K562 (cell line): ENCODE data around the gene SLC19A2. TPM values are rescaled to one million over a fixed set of nuclear protein-coding genes. Genes with fewer than 3 reads are reported as not detected.

Experiments
- ATAC-seq: fragments of 200-7000 bp; cut with Tn5 transposase; 3 replicates; pipeline ENCODE4 v1.9.1; 2020; ENCODE audit warnings: moderate library complexity
- BruUV-seq: library from RNA; stranded (reverse); fragments of 400-500 nt; replicated peaks from 2 replicates; lab custom pipeline; 2021; lab: Mats Ljungman, UMichigan
- CTCF ChIA-PET: fragments of 300-600 bp; formaldehyde crosslinking; extraction: SDS; loops from one replicate; lab custom pipeline; 2021; ENCODE audit warnings: low intra/inter-chr PET ratio; lab: Yijun Ruan, JAX
- POLR2A ChIA-PET: fragments of 300-600, 350-650 bp; sonication (Branson Sonifier 250); formaldehyde crosslinking; extraction: SDS; loops from one replicate; lab custom pipeline; 2021; ENCODE audit warnings: antibody characterized with exemption, inconsistent platforms; lab: Yijun Ruan, JAX
- DNase-seq, 4 experiments: peaks; one replicate each; pipeline versions ENCODE4 v3.0.0 to v3.0.0-alpha.2; 2011 to 2018; ENCODE audit warnings: low spot score in 3 of 4, mixed read lengths in 3 of 4; ENCODE audit errors: extremely low read depth in 1 of 4
- FAIRE-seq: peaks from 2 replicates; lab custom pipeline; 2011; peaks lifted over from hg19 to GRCh38; lab: Jason Lieb, UNC
- H2AFZ ChIP-seq: 2 replicates; pipeline ENCODE4 v1.6.0; 2011; ENCODE audit warnings: low read depth, low read length, control low read depth, inconsistent platforms
- H3K27ac ChIP-seq: fragments of 200-600 bp; 3 replicates; pipeline ENCODE4 v1.8.0; 2011; ENCODE audit warnings: low read depth, mild to moderate bottlenecking, control low read depth, inconsistent platforms, low read length, moderate library complexity, mixed read lengths; ENCODE audit errors: extremely low read depth
- H3K27me3 ChIP-seq, 2 experiments: fragments of 300-600 bp in 1 of 2; 2 replicates in 1 of 2; 3 replicates in 1 of 2; pipeline versions ENCODE4 v1.6.0 to v1.8.0; 2011; ENCODE audit warnings: inconsistent platforms in 2 of 2, low read length in 2 of 2, mild to moderate bottlenecking in 1 of 2, mixed read lengths in 1 of 2, moderate library complexity in 1 of 2; ENCODE audit not compliant: control insufficient read depth in 2 of 2, insufficient read depth in 2 of 2
- H3K36me3 ChIP-seq: fragments of 300-600 bp; 3 replicates; pipeline ENCODE4 v1.8.0; 2011; ENCODE audit warnings: mild to moderate bottlenecking, low read length, inconsistent platforms; ENCODE audit not compliant: control insufficient read depth, insufficient read depth
- H3K4me1 ChIP-seq, 2 experiments: fragments of 200-600 bp in 1 of 2; replicated peaks in 1 of 2; 2 replicates in 1 of 2; 3 replicates in 1 of 2; pipeline versions ENCODE4 v1.5.1 to v1.8.0; 2011; ENCODE audit warnings: inconsistent platforms in 2 of 2, low read length in 2 of 2, mild to moderate bottlenecking in 1 of 2, mixed read lengths in 1 of 2, moderate library complexity in 1 of 2; ENCODE audit not compliant: control insufficient read depth in 2 of 2, insufficient read depth in 2 of 2
- H3K4me2 ChIP-seq: 2 replicates; pipeline ENCODE4 v1.6.1; 2011; ENCODE audit warnings: low read length, control low read depth, inconsistent platforms, mixed read lengths; ENCODE audit not compliant: insufficient read depth
- H3K4me3 ChIP-seq: fragments of 200-600 bp; sonication (generic), shearing (Covaris generic); 2 replicates; pipeline ENCODE4 v1.5.1; 2016; ENCODE audit warnings: control low read depth, inconsistent platforms
- H3K79me2 ChIP-seq: fragments of 200-600 bp; 3 replicates; pipeline ENCODE4 v1.8.0; 2011; ENCODE audit warnings: low read length, inconsistent platforms; ENCODE audit not compliant: control insufficient read depth, insufficient read depth
- H3K9ac ChIP-seq, 2 experiments: 2 replicates each; pipeline versions ENCODE4 v1.6.0 to v1.6.1; 2011; ENCODE audit warnings: low read depth in 2 of 2, low read length in 2 of 2, control low read depth in 1 of 2, inconsistent platforms in 1 of 2, mild to moderate bottlenecking in 1 of 2, mixed read lengths in 1 of 2; ENCODE audit not compliant: insufficient read depth in 1 of 2
- H3K9me1 ChIP-seq: one replicate; pipeline ENCODE4 v1.6.0; 2011; ENCODE audit warnings: inconsistent platforms, mild to moderate bottlenecking, low read length, moderate library complexity; ENCODE audit not compliant: control insufficient read depth, insufficient read depth
- H3K9me3 ChIP-seq: replicated peaks from 2 replicates; pipeline ENCODE4 v1.5.1; 2011; ENCODE audit warnings: low read depth, low read length, inconsistent platforms; ENCODE audit not compliant: control insufficient read depth, insufficient read depth
- H4K20me1 ChIP-seq: replicated peaks from 2 replicates; pipeline ENCODE4 v1.6.1; 2011; ENCODE audit warnings: low read length, inconsistent platforms, mixed read lengths; ENCODE audit not compliant: control insufficient read depth, insufficient read depth
- CEBPG ChIP-seq, 3 experiments: fragments of 200-800 bp in 1 of 3; sonication (Bioruptor generic) in 1 of 3; sonication (generic) in 1 of 3; formaldehyde crosslinking in 1 of 3; IDR thresholded peaks in 2 of 3; conservative IDR thresholded peaks in 1 of 3; 2 replicates each; pipeline versions ENCODE4 v1.6.1 to v1.8.0; 2016 to 2022; ENCODE audit warnings: missing compliant biosample characterization in 2 of 3, missing genetic modification characterization in 2 of 3, mild to moderate bottlenecking in 1 of 3, missing genetic modification reagents in 1 of 3
- CHD1 ChIP-seq: fragments of 200-600 bp; sonication (generic); IDR thresholded peaks from one replicate; pipeline ENCODE4 v1.6.1; 2012; ENCODE audit warnings: mild to moderate bottlenecking, moderate library complexity, low read length, inconsistent platforms
- CHD2 ChIP-seq: IDR thresholded peaks from 2 replicates; pipeline ENCODE4 v1.6.1; 2011; ENCODE audit warnings: low read depth, low read length
- FOXJ2 ChIP-seq: fragments of 200-800 bp; sonication (Bioruptor generic); IDR thresholded peaks from 2 replicates; pipeline ENCODE4 v1.6.1; 2016; ENCODE audit warnings: missing genetic modification characterization, missing compliant biosample characterization
- ILK ChIP-seq: fragments of 450-650 bp; IDR thresholded peaks from 2 replicates; pipeline ENCODE4 v1.6.1; 2016; ENCODE audit warnings: missing genetic modification characterization, low read depth, mild to moderate bottlenecking, missing compliant biosample characterization, moderate library complexity, borderline replicate concordance
- NONO ChIP-seq, 2 experiments: fragments of 200-400 bp in 1 of 2; fragments of 450-650 bp in 1 of 2; formaldehyde crosslinking in 1 of 2; IDR thresholded peaks; 2 replicates each; pipeline ENCODE4 v1.6.1; 2017; ENCODE audit warnings: low read depth in 2 of 2, mild to moderate bottlenecking in 2 of 2, moderate library complexity in 2 of 2, low read length in 1 of 2
- POLR2AphosphoS5 ChIP-seq: IDR thresholded peaks from 2 replicates; pipeline ENCODE4 v1.6.1; 2011; ENCODE audit warnings: mild to moderate bottlenecking, low read depth, low read length, moderate library complexity; ENCODE audit not compliant: control insufficient read depth, insufficient read depth
- RBM22 ChIP-seq: fragments of 200-400 bp; formaldehyde crosslinking; IDR thresholded peaks from 2 replicates; pipeline ENCODE4 v1.6.1; 2018; ENCODE audit warnings: low read length, low read depth; ENCODE audit not compliant: poor library complexity, severe bottlenecking
- ZEB2 ChIP-seq: fragments of 450-650 bp; IDR thresholded peaks from 2 replicates; pipeline ENCODE4 v1.6.1; 2016
- ZNF140 ChIP-seq: fragments of 250-450 bp; sonication (Bioruptor Pico); IDR thresholded peaks from 2 replicates; pipeline ENCODE4 v1.8.0; 2021; ENCODE audit warnings: moderate library complexity, mild to moderate bottlenecking, inconsistent platforms
- ZNF57 ChIP-seq: fragments of 450-650 bp; formaldehyde crosslinking; IDR thresholded peaks from 2 replicates; pipeline ENCODE4 v1.4.0; 2020; ENCODE audit warnings: mild to moderate bottlenecking, moderate library complexity
- ZNF764 ChIP-seq: fragments of 250-450 bp; sonication (Bioruptor Pico); IDR thresholded peaks from 2 replicates; pipeline ENCODE4 v1.4.0; 2020; ENCODE audit warnings: low read depth, mild to moderate bottlenecking, moderate library complexity
- ZNF79 ChIP-seq: fragments of 250-450 bp; sonication (Bioruptor Pico); IDR thresholded peaks from 2 replicates; pipeline ENCODE4 v1.4.0; 2020; ENCODE audit warnings: low read depth, mild to moderate bottlenecking, moderate library complexity
- ZSCAN32 ChIP-seq: fragments of 450-650 bp; formaldehyde crosslinking; IDR thresholded peaks from 2 replicates; pipeline ENCODE4 v1.4.0; 2020; ENCODE audit warnings: mild to moderate bottlenecking, moderate library complexity
- WGBS: fragments of 100-300 bp; shearing (Covaris generic); methylation state at CpG from one replicate; pipeline ENCODE4 v1.1.6; 2016; ENCODE audit warnings: low coverage, mixed read lengths; ENCODE audit not compliant: insufficient coverage; ENCODE audit errors: missing lambda C conversion rate; 5-methylcytosine and 5-hydroxymethylcytosine counted together
- in situ Hi-C: fragments of 300-500 bp; cut with MboI; formaldehyde crosslinking; loops from 4 replicates; pipeline ENCODE4 v1.15.0; 2018; ENCODE audit warnings: inconsistent platforms, mixed read lengths
- intact Hi-C: fragments of 100-400 bp; cut with micrococcal nuclease; formaldehyde crosslinking; loops from 2 replicates; pipeline ENCODE4 v1.14.2; 2022
- polyA plus RNA-seq, 8 experiments: library from polyadenylated mRNA; depleted of rRNA in 4 of 8; stranded (reverse) in 5 of 8; unstranded in 3 of 8; fragments of >200 nt; fragmentation: Nextera tagmentation in 2 of 8; fragmentation: Illumina TruSeq in 1 of 8; extraction: Ambion mirVana in 2 of 8; extraction: Trizol in 1 of 8; gene quantifications; 2 replicates each; pipeline versions ENCODE4 v1.2.1 to v1.2.3, GENCODE V29; 2011 to 2014; ENCODE audit warnings: inconsistent platforms in 1 of 8, missing spikeins in 1 of 8
- total RNA-seq, 7 experiments: library from RNA; depleted of rRNA in 6 of 7; stranded (reverse); fragments of >200 nt in 6 of 7; fragmentation: Illumina TruSeq in 2 of 7; extraction: Trizol in 2 of 7; gene quantifications; 2 replicates each; pipeline versions ENCODE4 v1.2.1 to v1.2.3, GENCODE V29; 2011 to 2021; ENCODE audit warnings: low replicate concordance in 1 of 7
- TF ChIP-seq, protein P1 (sequence below): fragments of 450-650 bp; IDR thresholded peaks from 2 replicates; pipeline ENCODE4 v1.7.1; 2018; ENCODE audit warnings: mild to moderate bottlenecking, low read depth; ENCODE audit not compliant: partially characterized antibody
- TF ChIP-seq, protein P2 (sequence below): fragments of 250-450 bp; sonication (Bioruptor Pico); IDR thresholded peaks from 2 replicates; pipeline ENCODE4 v1.5.0; 2022; ENCODE audit warnings: mild to moderate bottlenecking
- TF ChIP-seq, protein P3 (sequence below), 2 experiments: fragments of 450-650 bp in 1 of 2; sonication (generic) in 1 of 2; formaldehyde crosslinking; conservative IDR thresholded peaks; 2 replicates each; pipeline versions ENCODE4 v1.4.0 to v1.8.1; 2020 to 2022; ENCODE audit warnings: mild to moderate bottlenecking in 1 of 2, missing genetic modification reagents in 1 of 2

Gene SLC19A2
- total and polyA plus RNA-seq, 9 of the 15 experiments (the other 6 are each of a cell fraction or from before 2014, with no cell fraction given), result 7.4 to 42.8 (median 19.2) TPM

DNA sequence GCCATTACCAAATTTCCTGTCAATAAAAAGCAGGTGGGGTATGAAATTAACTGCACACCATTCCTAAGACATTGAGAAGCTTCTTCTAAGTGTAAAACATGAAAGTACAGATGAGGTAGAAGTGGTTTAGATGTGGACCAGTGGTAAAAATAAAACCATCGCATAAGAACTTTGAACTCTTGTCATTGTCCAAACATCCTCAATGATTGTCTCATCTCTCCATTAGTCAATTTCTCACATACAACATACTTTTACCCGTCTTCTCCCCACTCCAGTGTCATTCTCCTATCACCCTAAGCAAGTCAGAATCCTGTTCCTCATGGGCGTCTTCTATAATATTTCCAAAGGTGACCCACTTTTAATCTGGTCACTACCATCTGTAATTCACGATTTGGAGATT, 24.3 kb upstream of the SLC19A2 start:
- Histone ChIP-seq H2AFZ (peak overlapping the region; percentile 67), H3K9me3 (no peaks in the 10 kb centered on the region), H3K4me2 (no peak overlapping the region), H3K27ac (no peak overlapping the region), H3K4me1 (peaks cover 0 to 14% of the 10 kb centered on the region in 2 experiments; a peak in 2 of 5 replicates), H3K36me3 (no peaks in the 10 kb centered on the region), H3K27me3 (no peaks in the 10 kb centered on the region), H3K4me3 (no peak overlapping the region), H3K9me1 (no peaks in the 10 kb centered on the region), H4K20me1 (no peaks in the 10 kb centered on the region), H3K9ac (no peak overlapping the region), H3K79me2 (no peaks in the 10 kb centered on the region)
- DNase-seq (no peak), ATAC-seq (no peak), FAIRE-seq (no peak)
- POLR2A ChIA-PET, result interaction anchor here (0.5 kb wide), 1 partner anchor 1794 kb away, joined by 4 read pairs; no protein-coding TSS in a partner anchor
- BruUV-seq, result no TSS peak
- 53% methylated on average over 4 of the region's 4 CpGs for WGBS
- intact Hi-C loops, result no loop called here
- CTCF ChIA-PET, result no interaction called here
- in situ Hi-C loops, result no loop called here
- TF ChIP-seq ZNF140, result no peak
- TF ChIP-seq CEBPG (CRISPR knock-in tag; IDR thresholded peaks at IDR 0.05), result no peak
- TF ChIP-seq CEBPG (tag; conservative IDR thresholded peaks at IDR 0.05 in 1 of 2, IDR thresholded peaks at IDR 0.05 in 1 of 2), result no peak
- TF ChIP-seq NONO (IDR thresholded peaks at IDR 0.05; ENCODE audit: low read depth in 2 of 2, low read length in 1 of 2), result no peak
- TF ChIP-seq, protein P1, sequence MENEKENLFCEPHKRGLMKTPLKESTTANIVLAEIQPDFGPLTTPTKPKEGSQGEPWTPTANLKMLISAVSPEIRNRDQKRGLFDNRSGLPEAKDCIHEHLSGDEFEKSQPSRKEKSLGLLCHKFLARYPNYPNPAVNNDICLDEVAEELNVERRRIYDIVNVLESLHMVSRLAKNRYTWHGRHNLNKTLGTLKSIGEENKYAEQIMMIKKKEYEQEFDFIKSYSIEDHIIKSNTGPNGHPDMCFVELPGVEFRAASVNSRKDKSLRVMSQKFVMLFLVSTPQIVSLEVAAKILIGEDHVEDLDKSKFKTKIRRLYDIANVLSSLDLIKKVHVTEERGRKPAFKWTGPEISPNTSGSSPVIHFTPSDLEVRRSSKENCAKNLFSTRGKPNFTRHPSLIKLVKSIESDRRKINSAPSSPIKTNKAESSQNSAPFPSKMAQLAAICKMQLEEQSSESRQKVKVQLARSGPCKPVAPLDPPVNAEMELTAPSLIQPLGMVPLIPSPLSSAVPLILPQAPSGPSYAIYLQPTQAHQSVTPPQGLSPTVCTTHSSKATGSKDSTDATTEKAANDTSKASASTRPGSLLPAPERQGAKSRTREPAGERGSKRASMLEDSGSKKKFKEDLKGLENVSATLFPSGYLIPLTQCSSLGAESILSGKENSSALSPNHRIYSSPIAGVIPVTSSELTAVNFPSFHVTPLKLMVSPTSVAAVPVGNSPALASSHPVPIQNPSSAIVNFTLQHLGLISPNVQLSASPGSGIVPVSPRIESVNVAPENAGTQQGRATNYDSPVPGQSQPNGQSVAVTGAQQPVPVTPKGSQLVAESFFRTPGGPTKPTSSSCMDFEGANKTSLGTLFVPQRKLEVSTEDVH, result no peak
- TF ChIP-seq ZEB2, result no peak
- no peak for TF ChIP-seq ZNF79 (CRISPR knock-in tag)
- no peak for TF ChIP-seq CHD1
- no peak for TF ChIP-seq ZNF57 (CRISPR knock-in tag)
- TF ChIP-seq, protein P2, sequence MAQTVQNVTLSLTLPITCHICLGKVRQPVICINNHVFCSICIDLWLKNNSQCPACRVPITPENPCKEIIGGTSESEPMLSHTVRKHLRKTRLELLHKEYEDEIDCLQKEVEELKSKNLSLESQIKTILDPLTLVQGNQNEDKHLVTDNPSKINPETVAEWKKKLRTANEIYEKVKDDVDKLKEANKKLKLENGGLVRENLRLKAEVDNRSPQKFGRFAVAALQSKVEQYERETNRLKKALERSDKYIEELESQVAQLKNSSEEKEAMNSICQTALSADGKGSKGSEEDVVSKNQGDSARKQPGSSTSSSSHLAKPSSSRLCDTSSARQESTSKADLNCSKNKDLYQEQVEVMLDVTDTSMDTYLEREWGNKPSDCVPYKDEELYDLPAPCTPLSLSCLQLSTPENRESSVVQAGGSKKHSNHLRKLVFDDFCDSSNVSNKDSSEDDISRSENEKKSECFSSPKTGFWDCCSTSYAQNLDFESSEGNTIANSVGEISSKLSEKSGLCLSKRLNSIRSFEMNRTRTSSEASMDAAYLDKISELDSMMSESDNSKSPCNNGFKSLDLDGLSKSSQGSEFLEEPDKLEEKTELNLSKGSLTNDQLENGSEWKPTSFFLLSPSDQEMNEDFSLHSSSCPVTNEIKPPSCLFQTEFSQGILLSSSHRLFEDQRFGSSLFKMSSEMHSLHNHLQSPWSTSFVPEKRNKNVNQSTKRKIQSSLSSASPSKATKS (CRISPR knock-in tag), result no peak
- TF ChIP-seq ZNF764 (CRISPR knock-in tag), result no peak
- no peak for TF ChIP-seq POLR2AphosphoS5
- no peak for TF ChIP-seq FOXJ2
- no peak for TF ChIP-seq ILK (tag)
- TF ChIP-seq CHD2, result no peak
- TF ChIP-seq ZSCAN32 (CRISPR knock-in tag), result no peak
- TF ChIP-seq, protein P3, sequence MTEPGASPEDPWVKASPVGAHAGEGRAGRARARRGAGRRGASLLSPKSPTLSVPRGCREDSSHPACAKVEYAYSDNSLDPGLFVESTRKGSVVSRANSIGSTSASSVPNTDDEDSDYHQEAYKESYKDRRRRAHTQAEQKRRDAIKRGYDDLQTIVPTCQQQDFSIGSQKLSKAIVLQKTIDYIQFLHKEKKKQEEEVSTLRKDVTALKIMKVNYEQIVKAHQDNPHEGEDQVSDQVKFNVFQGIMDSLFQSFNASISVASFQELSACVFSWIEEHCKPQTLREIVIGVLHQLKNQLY (CRISPR knock-in tag; conservative IDR thresholded peaks at IDR 0.05), result no peak
- TF ChIP-seq RBM22, result no peak
